Measurements from ENCODE around the gene AGAP2. TPM values are rescaled to one million over a fixed set of nuclear protein-coding genes. Genes with fewer than 3 reads are reported as not detected.

AGAP2 gene
- total RNA-seq, 1 experiment from 2014 or later: 5.3 TPM

DNA sequence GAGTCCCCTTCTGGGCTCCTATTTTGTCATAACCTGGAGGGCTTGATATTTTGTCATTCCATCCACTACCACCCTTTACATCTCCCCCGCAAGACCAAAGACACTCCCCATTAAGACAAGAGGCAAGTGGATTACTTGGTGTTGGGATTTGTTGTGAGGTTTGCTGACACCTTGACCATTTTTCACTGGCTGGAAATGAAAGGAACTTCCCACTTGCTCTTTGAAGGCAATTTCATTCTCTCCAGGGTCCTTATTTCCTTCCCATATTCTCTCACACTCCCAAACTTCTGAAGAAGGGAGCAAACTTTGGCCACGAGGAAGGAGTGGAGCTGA lies 14.9 kb downstream of the AGAP2 start:
- no peak overlapping the region for H3K4me3 Mint-ChIP-seq

More for the DNA sequence above, 14.9 kb downstream of the AGAP2 start:
- H3K27me3 Mint-ChIP-seq (ENCODE audit: low read depth): peaks cover 53% of the 10 kb centered on the region
- Histone ChIP-seq H3K23me2 (ENCODE audit: insufficient read length, low read depth, low read length, poor library complexity, severe bottlenecking) (peaks cover 14% of the 10 kb centered on the region), H3K4me1 (ENCODE audit: insufficient read depth, low read length) (no peaks in the 10 kb centered on the region; the same call in 1 of the 2 replicates), H3K23ac (ENCODE audit: insufficient read length, low read depth, low read length) (no peak overlapping the region), H2BK120ac (ENCODE audit: low read depth, low read length, poor library complexity, severe bottlenecking) (no peak overlapping the region), H4K20me1 (ENCODE audit: control insufficient read depth, insufficient read depth, insufficient read length) (no peaks in the 10 kb centered on the region), H3K9ac (ENCODE audit: extremely low read depth, insufficient read length, low read length) (no peak overlapping the region), H2BK12ac (ENCODE audit: insufficient read length, low read depth, low read length) (no peak overlapping the region), H4K91ac (ENCODE audit: insufficient read length, low read depth, low read length) (no peak overlapping the region), H2AK5ac (ENCODE audit: insufficient read length, low read length) (no peak overlapping the region), H3K18ac (ENCODE audit: insufficient read length, low read depth, low read length) (no peak overlapping the region), H2BK5ac (ENCODE audit: insufficient read length, low read length) (no peak overlapping the region), H3K27ac (ENCODE audit: insufficient read length, low read depth, low read length) (no peak overlapping the region), H3K4ac (ENCODE audit: low read depth, low read length) (no peak overlapping the region), H3K14ac (ENCODE audit: insufficient read depth, low read length) (no peak overlapping the region), H3T11ph (ENCODE audit: low read length) (no peak overlapping the region), H3K4me2 (ENCODE audit: insufficient read depth, insufficient read length, low read length) (no peak overlapping the region), H3K79me1 (ENCODE audit: insufficient read depth, low read depth, low read length, poor library complexity, severe bottlenecking) (no peaks in the 10 kb centered on the region), H2AFZ (ENCODE audit: low read length) (no peak overlapping the region), H4K8ac (replicated peaks; ENCODE audit: insufficient read length, low read depth, low read length) (no peak overlapping the region), H3K27me3 (ENCODE audit: insufficient read depth, low read length) (peaks cover 18% of the 10 kb centered on the region; the same call in 1 of the 2 replicates), H2BK20ac (ENCODE audit: low read depth, low read length, poor library complexity, severe bottlenecking) (no peak overlapping the region), H3K56ac (ENCODE audit: insufficient read length, low read depth, low read length) (no peak overlapping the region), H3K9me3 (ENCODE audit: control insufficient read depth, low read depth, low read length) (no peaks in the 10 kb centered on the region), H2BK15ac (ENCODE audit: low read depth, low read length) (no peak overlapping the region), H4K5ac (ENCODE audit: insufficient read length, low read depth, low read length) (no peak overlapping the region), H3K79me2 (ENCODE audit: insufficient read depth, low read length) (no peaks in the 10 kb centered on the region)
- H3K36me3 Mint-ChIP-seq (ENCODE audit: insufficient read depth in 1 of 3, low read depth in 3 of 3): peaks cover 10 to 28% (median 15%) of the 10 kb centered on the region in 3 experiments
- no CpG with 5 or more reads among the region's 2 CpGs for WGBS (ENCODE audit: extremely low coverage, insufficient read length, low lambda C conversion rate)
- no peak for DNase-seq
- TF ChIP-seq, protein P1, sequence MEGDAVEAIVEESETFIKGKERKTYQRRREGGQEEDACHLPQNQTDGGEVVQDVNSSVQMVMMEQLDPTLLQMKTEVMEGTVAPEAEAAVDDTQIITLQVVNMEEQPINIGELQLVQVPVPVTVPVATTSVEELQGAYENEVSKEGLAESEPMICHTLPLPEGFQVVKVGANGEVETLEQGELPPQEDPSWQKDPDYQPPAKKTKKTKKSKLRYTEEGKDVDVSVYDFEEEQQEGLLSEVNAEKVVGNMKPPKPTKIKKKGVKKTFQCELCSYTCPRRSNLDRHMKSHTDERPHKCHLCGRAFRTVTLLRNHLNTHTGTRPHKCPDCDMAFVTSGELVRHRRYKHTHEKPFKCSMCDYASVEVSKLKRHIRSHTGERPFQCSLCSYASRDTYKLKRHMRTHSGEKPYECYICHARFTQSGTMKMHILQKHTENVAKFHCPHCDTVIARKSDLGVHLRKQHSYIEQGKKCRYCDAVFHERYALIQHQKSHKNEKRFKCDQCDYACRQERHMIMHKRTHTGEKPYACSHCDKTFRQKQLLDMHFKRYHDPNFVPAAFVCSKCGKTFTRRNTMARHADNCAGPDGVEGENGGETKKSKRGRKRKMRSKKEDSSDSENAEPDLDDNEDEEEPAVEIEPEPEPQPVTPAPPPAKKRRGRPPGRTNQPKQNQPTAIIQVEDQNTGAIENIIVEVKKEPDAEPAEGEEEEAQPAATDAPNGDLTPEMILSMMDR (conservative IDR thresholded peaks at IDR 0.05): no peak
- no peak overlapping the region for H3K27ac Mint-ChIP-seq
- no peaks in the 10 kb centered on the region; a peak in 1 of 5 replicates for H3K9me3 Mint-ChIP-seq
- peaks cover 12 to 17% of the 10 kb centered on the region in 2 experiments for H3K4me1 Mint-ChIP-seq

Data from H9 (cell line).